ENCODE measurements around the gene SMC6. TPM values are rescaled to one million over a fixed set of nuclear protein-coding genes. Genes with fewer than 3 reads are reported as not detected.

SMC6 gene
- total RNA-seq, 4 donors from 2014 or later = 8.9 to 18.6 (median 12.0) TPM

GRCh38 chr2:17736989-17737388 is 16.6 kb downstream of the SMC6 start:
- DNase-seq (ENCODE audit: low spot score) (no peak), ATAC-seq (ENCODE audit: low FRiP score) (no peak)
- TF ChIP-seq CTCF (IDR thresholded peaks at IDR 0.05) = no peak

GRCh38 chr2:17735864-17736263 is 17.7 kb downstream of the SMC6 start:
- DNase-seq (ENCODE audit: low spot score) = no peak
- TF ChIP-seq CTCF (IDR thresholded peaks at IDR 0.05) = no peak
- ATAC-seq (ENCODE audit: low FRiP score) = no peak

GRCh38 chr2:17733599-17733998 is 20.0 kb downstream of the SMC6 start:
- ATAC-seq (ENCODE audit: low FRiP score) = no peak
- TF ChIP-seq CTCF (IDR thresholded peaks at IDR 0.05) = no peak

GRCh38 chr2:17729880-17730279 is 23.7 kb downstream of the SMC6 start:
- no peak for TF ChIP-seq CTCF (IDR thresholded peaks at IDR 0.05)
- DNase-seq (ENCODE audit: low spot score) (no peak), ATAC-seq (ENCODE audit: low FRiP score) (no peak)

More at GRCh38 chr2:17733599-17733998, 20.0 kb downstream of the SMC6 start:
- no peak for DNase-seq (ENCODE audit: low spot score)

- ATAC-seq (ENCODE audit: low FRiP score) (no peak), DNase-seq (ENCODE audit: low spot score) (no peak)
- TF ChIP-seq CTCF (IDR thresholded peaks at IDR 0.05) = no peak
These were observed 25.4 kb downstream of the SMC6 start for GRCh38 chr2:17728210-17728609.

- DNase-seq (ENCODE audit: low spot score) (no peak), ATAC-seq (ENCODE audit: low FRiP score) (no peak)
- TF ChIP-seq CTCF (IDR thresholded peaks at IDR 0.05) = no peak
These were observed 33.8 kb downstream of the SMC6 start for GRCh38 chr2:17719562-17720371.

- no peak for ATAC-seq (ENCODE audit: low FRiP score)
- no peak for TF ChIP-seq CTCF (IDR thresholded peaks at IDR 0.05)
- no peak for DNase-seq (ENCODE audit: low spot score)
These were observed 34.9 kb downstream of the SMC6 start for GRCh38 chr2:17718689-17719088.
